Measurements from ENCODE around the gene ICAM4. TPM values are rescaled to one million over a fixed set of nuclear protein-coding genes. Genes with fewer than 3 reads are reported as not detected.

Gene ICAM4
- total and polyA plus RNA-seq, 2 of the 13 experiments (the other 11 are each of a cell fraction or from before 2014, with no cell fraction given) = 2.9 to 4.0 TPM

DNA sequence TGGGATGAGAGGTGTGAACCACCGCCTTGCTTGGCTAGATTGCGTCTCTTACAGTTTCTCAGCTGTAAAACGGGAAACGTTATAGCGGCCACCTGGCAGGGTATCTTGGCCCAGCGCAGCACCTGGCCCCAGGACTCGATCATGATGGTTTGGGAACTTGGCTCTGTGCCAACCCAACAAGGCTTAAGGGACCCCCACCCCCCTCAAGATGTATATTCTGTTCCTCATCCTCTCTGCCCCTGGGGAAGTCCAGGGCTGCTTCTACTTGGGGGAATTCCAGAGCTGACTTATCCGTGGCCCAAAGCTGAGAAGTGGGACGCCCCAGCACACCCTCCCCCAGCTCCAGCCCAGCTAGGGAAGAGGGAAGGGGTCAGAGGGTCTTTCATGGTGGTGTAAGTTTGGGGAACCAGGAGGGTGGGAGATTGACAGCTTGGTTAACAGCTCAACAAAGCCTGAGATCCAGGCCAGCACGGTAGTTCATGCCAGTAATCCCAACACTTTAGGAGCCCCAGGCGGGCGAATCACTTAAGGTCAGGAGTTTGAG is 15.1 kb upstream of the ICAM4 start:
- in situ Hi-C loops (cut with HindIII; ENCODE audit: extremely low pct_ligation_motif_present, low pct_unique_long_range_greater_than_20kb) (loop anchor here (5.0 kb wide), 1 partner anchor 121 kb away; no protein-coding TSS in a partner anchor), intact Hi-C loops (cut with micrococcal nuclease; ENCODE audit: unreplicated experiment) (loop anchor here (2.0 kb wide), 1 partner anchor 15 kb away; the partner anchor contains the start of gene ICAM4)
- 34% methylated on average over 8 of the region's 12 CpGs for WGBS (ENCODE audit: low lambda C conversion rate)
- Histone ChIP-seq H3K9ac (ENCODE audit: insufficient read depth, low read depth, low read length) (peak overlapping the region; percentile 79), H3K4me3 (replicated peaks in 1 of 3; ENCODE audit: insufficient read depth in 1 of 3, low read depth in 2 of 3, low read length in 3 of 3) (peak overlapping the region; percentile 68 to 81 (median 76)), H3K79me2 (ENCODE audit: insufficient read depth, low read length) (peaks cover 28% of the 10 kb centered on the region), H2AFZ (ENCODE audit: low read length) (no peak overlapping the region), H3K4me2 (ENCODE audit: low read depth, low read length) (peak overlapping the region; percentile 87), H3K36me3 (replicated peaks in 1 of 2; ENCODE audit: control insufficient read depth in 1 of 2, insufficient read depth in 2 of 2, low read length in 2 of 2) (peaks cover 5 to 15% of the 10 kb centered on the region in 2 experiments; a peak in 3 of 5 replicates), H3K27me3 (ENCODE audit: control insufficient read depth in 1 of 2, insufficient read depth in 2 of 2, low read length in 2 of 2) (no peaks in the 10 kb centered on the region), H3K27ac (ENCODE audit: extremely low read length, insufficient read depth, low read length) (peak overlapping the region; percentile 85), H3K4me1 (ENCODE audit: insufficient read depth, low read length) (peaks cover 62% of the 10 kb centered on the region), H3K9me3 (ENCODE audit: low read length) (no peaks in the 10 kb centered on the region), H4K20me1 (ENCODE audit: insufficient read depth, low read length) (no peaks in the 10 kb centered on the region)
- ATAC-seq (peak; percentile 3; the same call in 1 of the 3 replicates), FAIRE-seq (no peak), DNase-seq (ENCODE audit: low spot score) (no peak)
- POLR2A ChIA-PET = interaction anchor here (0.6 to 6.5 kb wide), 22 partner anchors 8 to 234 kb away, joined by 3 to 149 read pairs (median 4); partner anchors contain the start of genes CDC37, ICAM4, ICAM5 and RAVER1
- TSS peak; percentile 90 for BruUV-seq (replicated peaks)
- CTCF ChIA-PET (ENCODE audit: low intra/inter-chr PET ratio, low total read pairs) = interaction anchor here (3.6 kb wide), 1 partner anchor 118 kb away, joined by 47 read pairs; no protein-coding TSS in a partner anchor
- TF ChIP-seq SPEN (CRISPR knock-in tag; IDR thresholded peaks at IDR 0.05; ENCODE audit: low read depth) (0 out of 2 replicates have a peak, but pooled peaks have one; percentile 27), LCORL (IDR thresholded peaks at IDR 0.05) (peak; percentile 85; the same call in 1 of the 2 replicates), LCORL (CRISPR knock-in tag; IDR thresholded peaks at IDR 0.05) (no peak), SSRP1 (CRISPR knock-in tag; IDR thresholded peaks at IDR 0.05) (no peak), ARID5B (CRISPR knock-in tag; IDR thresholded peaks at IDR 0.05) (no peak), PRMT3 (CRISPR knock-in tag; IDR thresholded peaks at IDR 0.05; ENCODE audit: borderline replicate concordance, low read depth) (0 out of 2 replicates have a peak, but pooled peaks have one; percentile 8), MLLT10 (CRISPR knock-in tag; IDR thresholded peaks at IDR 0.05) (no peak), KAT8 (CRISPR knock-in tag; IDR thresholded peaks at IDR 0.05) (no peak), ELK4 (CRISPR knock-in tag; IDR thresholded peaks at IDR 0.05; ENCODE audit: borderline replicate concordance) (no peak), DNMT3B (CRISPR knock-in tag; conservative IDR thresholded peaks at IDR 0.05) (no peak), ZNF879 (CRISPR knock-in tag; IDR thresholded peaks at IDR 0.05) (no peak)
- TF ChIP-seq, protein P1, sequence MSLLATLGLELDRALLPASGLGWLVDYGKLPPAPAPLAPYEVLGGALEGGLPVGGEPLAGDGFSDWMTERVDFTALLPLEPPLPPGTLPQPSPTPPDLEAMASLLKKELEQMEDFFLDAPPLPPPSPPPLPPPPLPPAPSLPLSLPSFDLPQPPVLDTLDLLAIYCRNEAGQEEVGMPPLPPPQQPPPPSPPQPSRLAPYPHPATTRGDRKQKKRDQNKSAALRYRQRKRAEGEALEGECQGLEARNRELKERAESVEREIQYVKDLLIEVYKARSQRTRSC (CRISPR knock-in tag; IDR thresholded peaks at IDR 0.05; ENCODE audit: low read depth) = no peak
- TF ChIP-seq, protein P2, sequence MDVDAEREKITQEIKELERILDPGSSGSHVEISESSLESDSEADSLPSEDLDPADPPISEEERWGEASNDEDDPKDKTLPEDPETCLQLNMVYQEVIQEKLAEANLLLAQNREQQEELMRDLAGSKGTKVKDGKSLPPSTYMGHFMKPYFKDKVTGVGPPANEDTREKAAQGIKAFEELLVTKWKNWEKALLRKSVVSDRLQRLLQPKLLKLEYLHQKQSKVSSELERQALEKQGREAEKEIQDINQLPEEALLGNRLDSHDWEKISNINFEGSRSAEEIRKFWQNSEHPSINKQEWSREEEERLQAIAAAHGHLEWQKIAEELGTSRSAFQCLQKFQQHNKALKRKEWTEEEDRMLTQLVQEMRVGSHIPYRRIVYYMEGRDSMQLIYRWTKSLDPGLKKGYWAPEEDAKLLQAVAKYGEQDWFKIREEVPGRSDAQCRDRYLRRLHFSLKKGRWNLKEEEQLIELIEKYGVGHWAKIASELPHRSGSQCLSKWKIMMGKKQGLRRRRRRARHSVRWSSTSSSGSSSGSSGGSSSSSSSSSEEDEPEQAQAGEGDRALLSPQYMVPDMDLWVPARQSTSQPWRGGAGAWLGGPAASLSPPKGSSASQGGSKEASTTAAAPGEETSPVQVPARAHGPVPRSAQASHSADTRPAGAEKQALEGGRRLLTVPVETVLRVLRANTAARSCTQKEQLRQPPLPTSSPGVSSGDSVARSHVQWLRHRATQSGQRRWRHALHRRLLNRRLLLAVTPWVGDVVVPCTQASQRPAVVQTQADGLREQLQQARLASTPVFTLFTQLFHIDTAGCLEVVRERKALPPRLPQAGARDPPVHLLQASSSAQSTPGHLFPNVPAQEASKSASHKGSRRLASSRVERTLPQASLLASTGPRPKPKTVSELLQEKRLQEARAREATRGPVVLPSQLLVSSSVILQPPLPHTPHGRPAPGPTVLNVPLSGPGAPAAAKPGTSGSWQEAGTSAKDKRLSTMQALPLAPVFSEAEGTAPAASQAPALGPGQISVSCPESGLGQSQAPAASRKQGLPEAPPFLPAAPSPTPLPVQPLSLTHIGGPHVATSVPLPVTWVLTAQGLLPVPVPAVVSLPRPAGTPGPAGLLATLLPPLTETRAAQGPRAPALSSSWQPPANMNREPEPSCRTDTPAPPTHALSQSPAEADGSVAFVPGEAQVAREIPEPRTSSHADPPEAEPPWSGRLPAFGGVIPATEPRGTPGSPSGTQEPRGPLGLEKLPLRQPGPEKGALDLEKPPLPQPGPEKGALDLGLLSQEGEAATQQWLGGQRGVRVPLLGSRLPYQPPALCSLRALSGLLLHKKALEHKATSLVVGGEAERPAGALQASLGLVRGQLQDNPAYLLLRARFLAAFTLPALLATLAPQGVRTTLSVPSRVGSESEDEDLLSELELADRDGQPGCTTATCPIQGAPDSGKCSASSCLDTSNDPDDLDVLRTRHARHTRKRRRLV (CRISPR knock-in tag; IDR thresholded peaks at IDR 0.05) = no peak
